Activated CD4-positive, alpha-beta T cell treated with anti-CD3 and anti-CD28 coated beads for 24 hours (primary cell): ENCODE measurements around the gene CMTM8.
A peak's percentile ranks its signal among the peaks of the same experiment; 100 is the strongest.
"Not testable (repeated sequence)": the region's sequence is repeated elsewhere in the genome, so short reads cannot be mapped to it uniquely, and the experiment has no call there.

Experiments used
- DNase-seq, 2 donors: peaks; one replicate each; pipeline ENCODE4 v3.0.0-alpha.2; 2020; ENCODE audit warnings: low read depth in 2 of 2

The CMTM8 gene

DNA sequence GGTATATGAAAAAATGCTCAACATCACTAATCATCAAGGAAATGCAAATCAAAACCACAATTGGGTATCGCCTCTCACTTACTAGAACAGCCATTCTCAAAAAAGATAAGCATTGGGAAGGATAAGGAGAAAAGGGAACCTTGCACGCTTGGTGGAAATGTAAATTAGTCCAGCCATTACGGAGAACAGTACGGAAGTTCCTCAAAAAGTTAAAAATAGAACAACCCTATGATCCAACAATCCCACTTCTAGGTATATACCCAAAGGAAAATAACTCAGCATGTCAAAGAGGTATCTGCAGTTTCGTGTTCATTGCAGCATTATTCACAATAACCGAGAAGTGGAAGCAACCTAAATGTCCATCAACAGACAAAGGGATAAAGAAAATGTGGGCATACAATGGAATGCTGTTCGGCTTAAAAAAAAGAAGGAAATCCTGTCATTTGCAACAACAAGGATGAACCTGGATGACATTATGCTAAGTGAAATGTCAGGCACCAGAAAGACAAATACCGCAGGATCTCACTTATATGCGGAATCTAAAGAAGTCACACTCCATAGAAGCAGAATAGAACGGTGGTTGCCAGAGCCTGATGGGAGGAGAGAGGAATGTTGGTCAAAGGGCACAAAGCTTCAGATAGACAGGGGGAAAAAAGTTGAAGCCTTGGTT, 141.5 kb downstream of the CMTM8 start:
- DNase-seq, result no peak

DNA sequence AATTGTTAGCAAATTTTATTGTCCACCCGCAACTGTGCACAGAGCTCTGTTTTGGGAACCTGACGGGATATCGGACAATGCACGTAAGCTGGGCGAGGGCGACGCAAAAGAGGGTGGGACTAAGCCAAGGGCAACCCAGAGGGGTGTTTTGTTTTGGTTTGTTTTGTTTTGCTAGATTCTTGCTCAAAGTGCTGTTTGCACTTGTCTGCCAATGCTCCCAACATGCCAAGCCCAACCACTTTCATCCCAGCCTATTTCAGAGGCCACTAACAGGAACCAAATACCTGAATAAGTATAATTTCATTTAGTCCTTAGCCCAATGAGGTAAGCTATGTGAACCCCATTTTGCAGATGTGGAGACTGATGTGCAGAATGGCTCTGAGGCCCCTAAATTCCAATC, 143.4 kb downstream of the CMTM8 start:
- DNase-seq, result no peak

DNA sequence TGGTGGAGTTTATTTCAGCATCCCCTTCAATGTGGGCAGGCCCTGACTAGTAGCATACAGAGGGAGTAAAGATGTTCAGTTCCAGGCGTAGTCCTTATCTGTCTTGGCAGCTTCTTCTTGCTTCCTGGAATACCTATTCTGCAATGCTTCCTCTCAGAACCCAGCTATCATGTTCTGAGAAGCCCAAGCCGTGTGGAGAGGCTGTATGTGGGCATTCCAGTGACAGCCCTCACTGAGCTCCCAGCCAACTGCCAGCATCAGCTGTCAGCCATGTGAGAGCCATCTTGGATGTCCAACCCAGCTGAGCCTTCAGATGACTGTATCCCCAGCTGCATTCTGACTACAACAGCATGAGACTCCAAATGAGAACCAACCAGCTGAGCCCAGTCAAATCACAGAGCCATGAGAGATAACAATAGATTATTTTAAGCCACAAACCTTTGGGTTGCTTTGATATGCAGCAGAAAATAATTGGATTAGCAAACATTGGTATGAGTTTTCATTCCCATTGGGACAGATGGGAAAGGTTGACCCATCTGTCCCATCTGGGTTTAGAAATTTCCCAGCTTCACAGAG, 144.7 kb downstream of the CMTM8 start:
- DNase-seq, result no peak

DNA sequence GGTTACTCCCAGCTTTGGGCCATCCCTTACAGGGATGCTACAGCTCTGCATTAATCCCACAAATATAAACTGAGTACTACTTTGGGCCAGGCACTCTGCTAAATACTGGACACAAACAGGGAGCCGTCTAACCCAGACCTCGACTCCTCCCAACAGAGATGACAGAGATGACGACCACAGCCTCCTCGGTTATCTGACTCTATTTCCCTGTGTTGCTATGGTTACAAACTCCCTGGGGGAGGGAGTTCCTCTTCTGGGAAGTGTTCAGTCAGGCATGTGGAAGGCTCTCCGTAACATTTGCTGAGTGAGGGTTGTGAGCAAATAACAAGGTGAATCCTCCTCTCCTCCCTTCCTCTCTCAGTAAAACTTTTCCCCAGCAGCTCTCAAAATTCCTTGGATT, 146.5 kb downstream of the CMTM8 start:
- DNase-seq, result no peak

DNA sequence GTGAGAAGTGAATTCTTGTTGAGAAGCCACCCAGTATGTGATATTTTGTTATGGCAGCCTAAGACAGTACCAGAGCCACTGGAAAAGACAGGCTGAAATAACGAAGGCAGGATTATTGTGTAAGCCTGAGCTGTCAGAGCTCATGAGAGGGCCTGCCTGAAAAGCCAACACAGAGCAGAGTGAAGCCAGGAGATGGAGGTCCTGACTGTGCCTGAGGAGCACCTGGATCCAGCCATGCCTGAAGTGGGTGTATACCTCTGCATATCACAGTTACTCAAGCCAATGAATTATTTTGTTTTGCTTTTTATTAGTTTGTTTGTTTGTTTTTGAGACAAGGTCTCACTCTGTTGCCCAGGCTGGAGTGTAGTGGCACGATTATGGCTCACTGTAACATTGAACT, 149.0 kb downstream of the CMTM8 start:
- no peak for DNase-seq

DNA sequence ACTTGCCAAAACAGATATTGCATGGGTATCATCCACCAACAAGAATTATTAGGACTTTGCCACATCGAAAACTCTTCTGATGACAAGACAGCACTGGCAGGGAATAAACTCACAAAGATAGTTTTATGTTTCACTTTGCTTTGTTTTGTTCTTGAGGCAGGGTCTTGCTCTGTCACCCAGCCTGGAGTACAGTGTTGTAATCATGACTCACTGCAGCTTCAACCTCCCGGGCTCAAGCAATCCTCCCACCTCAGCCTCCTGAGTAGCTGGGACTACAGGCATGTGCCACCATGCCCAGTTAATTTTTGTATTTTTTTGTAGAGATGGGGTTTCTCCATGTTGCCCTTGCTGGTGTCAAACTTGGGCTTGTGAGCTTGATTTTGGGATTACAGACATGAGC, 151.1 kb downstream of the CMTM8 start:
- not testable (repeated sequence) for DNase-seq

DNA sequence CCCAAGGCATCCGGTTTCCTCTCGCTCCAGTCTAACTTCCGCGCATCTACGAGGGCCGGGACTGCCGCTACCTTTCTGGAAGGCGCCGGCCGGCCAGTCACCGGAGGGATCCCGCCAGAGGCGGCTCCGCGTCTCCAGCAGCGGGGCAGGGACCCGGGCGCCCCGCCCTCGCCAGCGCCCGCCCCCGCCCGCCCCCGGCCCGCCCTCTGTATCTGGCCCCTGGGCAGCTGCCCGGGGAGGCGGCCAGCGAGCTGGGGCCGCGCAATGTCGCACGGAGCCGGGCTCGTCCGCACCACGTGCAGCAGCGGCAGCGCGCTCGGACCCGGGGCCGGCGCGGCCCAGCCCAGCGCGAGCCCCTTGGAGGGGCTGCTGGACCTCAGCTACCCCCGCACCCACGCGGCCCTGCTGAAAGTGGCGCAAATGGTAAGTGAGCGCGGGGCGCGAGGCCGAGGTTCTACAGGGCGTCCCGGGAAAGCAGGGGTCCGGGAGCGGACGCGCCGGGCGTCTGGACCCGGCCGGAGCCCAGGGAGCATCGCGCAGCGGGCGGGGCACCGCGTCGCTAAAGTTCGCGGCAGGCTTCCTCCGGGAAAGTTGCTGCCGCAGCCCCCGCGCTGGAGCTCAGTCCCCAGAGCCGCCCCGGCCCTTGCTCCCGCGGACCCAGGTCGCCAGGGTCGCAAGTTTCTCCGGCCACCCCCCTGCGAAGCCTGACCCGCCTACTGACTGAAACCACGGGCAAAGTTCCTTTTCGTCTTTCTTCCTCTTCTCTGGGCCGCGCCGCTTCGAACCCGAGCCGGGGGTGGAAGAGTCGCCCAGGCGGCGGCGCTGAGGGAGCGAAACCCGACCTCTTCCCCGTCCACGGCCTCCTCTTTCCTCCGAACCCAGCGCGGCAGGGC, 153.4 kb downstream of the CMTM8 start, which contains the start of gene CMTM7:
TSS of gene CMTM7 (plus strand) at position 211 of the 893 bp plus-strand sequence. CDS start at position 265, 54 bp downstream.
- DNase-seq, result peak in 1 of 2 donors; percentile 54

DNA sequence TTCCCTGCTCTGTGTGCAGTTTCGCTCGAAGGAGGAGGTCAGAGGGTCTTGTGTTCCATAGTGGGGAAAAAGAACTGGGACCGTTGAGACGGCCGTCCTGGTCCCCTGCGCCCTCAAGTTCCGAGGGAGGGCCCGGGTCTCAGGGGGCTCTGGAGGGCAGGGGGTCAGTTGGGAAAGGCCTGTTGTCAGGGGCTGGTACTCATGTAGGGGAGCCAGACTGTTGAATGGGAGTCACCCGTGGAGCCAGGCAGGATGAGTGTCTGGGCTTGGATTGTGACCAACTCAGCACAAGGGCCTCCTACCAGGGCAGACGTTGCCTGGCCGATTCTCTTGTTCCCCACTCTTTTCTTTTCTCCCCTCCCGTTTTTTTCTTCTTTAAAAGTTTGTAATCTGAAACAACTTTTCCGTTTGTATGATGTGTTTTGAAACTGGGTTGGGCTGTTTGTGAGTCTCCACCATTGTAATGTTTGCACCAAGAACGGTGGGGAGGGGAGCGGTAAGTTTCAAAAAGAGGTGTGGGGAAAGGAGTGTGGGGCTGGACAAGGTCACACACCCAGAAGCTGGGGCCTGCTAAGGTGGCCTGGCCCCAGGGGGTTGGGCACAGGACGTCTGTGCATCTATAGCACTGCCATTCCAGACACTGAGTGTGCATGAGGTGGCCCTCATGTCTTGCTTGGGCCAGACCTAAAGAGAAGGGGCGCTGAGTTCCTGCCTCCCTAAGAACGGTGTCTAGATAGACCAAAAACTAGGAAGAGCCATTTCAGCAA, 154.2 kb downstream of the CMTM8 start:
- DNase-seq, result no peak

DNA sequence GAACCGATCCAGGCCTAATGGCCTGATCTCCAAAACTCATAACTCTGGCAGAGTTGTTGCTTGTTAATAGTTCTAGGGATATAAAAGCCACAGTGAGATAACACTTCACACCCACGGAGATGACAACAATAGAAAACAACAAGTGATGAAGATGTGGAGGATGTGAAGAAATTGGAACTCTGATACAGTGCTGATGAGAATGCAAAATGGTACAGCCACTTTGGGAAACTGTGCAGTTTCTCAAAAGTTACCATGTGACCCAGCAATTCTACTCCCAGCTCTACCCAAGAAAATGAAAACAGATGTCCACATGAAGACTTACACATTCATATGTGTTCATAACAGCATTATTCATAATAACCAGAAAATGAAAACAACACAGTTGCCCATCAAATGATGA, 157.0 kb downstream of the CMTM8 start:
- DNase-seq, result no peak

DNA sequence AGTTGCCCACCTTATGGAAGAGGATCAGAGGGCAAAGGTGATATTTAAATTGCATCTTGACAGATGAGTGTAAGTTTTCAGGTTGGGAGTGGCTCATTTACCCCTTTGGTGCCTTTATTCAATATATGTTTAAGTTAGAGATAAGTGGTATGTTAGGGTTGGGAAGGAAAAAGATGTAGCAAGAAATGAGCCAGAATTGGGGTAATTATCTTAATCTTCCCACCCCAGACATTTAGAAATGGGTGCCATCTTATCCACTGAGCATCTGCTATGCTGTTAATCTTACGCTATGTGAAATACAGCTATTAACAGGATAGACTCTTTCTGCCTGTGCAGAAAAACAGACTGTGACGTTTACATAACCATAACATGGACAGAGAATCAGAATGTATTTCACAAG, 159.5 kb downstream of the CMTM8 start:
- DNase-seq, result no peak

DNA sequence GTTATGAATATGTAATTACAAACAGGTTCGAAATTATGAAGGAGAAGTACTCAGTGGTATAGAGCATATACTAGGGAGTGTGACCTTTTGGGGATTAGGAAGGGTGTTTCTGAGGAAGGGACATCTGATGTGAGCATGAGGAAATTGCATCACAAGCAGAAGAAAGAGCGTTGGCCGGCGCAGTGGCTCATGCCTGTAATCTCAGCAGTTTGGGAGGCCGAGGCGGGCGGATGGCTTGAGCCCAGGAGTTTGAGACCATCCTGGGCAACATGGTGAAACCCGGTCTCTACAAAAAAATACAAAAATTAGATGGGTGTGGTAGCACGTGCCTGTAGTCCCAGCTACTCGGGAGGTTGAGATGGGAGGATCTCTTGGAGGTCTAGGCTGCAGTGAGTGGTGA, 160.1 kb downstream of the CMTM8 start:
- no peak for DNase-seq

DNA sequence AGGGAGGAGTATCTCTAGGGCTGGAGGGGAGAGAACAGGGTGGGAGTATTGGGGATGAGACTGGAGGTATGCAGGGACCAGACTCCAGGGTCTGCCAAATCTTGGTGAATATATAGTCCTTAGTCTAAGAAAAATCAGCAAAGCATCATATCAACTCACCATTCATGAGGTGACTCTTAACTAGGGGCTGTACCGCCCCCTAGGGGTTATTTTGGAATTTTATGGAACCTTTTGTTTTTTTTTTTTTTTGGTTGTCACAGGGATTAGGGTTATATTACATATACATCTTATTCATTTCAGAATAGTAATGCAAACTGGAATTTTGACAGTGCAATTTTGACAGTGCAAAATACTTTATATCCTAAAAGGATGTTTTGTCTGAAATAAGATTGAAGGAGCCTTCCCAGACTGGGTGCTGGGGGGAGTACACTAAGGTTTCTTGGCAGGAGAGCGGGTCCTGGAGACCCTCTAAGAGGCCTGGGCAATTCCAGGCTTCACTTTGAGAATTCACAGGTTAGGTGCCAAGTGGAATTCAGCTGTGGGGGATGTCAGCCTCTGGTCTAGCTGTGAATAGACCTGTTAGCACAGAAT, 160.6 kb downstream of the CMTM8 start:
- DNase-seq, result peak in 1 of 2 donors; percentile 41

DNA sequence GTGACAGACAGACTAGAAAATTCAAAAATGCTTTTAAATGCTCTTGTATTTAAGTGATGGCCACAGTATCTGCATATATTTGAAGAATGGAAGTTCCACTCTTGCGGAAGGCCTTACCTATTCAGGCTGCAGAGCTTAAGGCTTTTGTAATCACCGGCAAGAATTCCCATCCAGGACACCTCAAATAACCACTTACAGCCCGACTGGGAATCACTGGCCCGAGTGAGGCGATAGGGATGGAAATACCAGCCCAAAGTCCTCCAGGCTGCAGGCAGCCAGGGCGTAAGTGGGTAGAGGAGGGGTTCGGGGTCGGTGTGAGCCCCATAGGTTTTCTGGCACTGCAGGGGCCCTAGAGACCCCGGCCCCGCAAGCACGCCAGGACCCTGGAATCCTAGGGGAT, 162.6 kb downstream of the CMTM8 start:
- no peak for DNase-seq

DNA sequence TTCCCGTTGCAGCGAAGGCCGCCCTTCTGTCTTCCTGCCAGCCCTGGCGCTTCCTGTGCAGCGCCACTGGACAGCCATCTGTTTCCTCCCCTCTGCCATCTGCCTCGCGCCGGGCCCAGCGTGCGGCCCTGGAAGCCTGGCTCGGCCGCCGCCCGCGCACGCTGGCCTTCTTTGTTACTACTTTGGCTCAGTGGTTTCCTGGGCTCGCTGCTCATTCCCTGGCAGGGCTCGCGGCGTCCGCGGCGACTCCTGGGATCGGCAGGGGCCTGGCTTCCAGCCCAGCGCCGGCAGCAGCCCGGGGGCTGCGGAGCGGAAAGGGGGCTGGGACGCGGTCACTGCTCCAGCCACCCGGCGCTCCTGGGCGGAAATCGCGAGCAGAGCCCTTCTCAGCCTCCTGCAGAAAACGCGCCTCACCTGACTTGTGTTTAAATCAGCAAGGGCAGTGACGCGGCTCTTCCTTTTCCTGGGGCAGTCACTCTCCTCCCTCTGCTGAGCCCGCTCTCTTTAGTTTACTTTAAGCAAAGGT, 163.1 kb downstream of the CMTM8 start:
- no peak for DNase-seq

DNA sequence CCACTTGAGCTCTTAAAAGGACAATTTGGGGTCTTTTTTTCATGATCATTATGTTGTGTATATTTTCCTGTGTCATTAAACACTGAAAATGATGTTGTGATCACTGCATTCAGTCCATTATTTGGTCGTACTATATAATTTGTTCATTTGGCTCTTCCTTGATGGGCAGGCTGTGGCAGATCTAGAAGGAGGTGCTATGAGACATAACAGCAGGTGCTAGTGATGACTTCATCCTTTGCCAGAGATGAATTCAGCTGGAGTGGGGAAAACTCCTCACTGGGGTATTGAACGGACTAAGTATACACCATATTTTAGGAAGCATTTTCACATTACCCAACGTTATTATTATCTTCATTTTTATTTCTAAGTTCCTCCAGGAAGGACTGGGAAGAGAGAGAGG, 165.2 kb downstream of the CMTM8 start:
- DNase-seq, result no peak

DNA sequence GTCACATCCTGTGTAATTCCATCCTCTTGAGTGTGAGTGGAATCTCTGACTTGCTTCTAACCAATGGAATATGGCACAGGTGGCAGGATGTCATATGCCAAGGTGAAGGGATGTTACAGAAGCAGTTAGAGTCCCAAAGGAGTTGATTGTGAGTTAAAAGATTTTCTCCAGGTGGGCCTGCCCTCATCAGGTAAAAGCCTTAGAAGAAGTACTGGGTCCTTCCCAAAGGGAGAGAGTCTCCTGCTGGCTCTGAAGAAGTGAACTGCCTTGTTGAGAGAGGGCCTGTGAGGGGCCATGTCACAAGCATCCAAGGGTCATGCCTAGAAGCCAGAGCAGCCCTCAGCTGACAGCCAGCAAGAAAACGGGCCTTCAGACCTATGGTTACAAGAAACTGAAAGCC, 166.2 kb downstream of the CMTM8 start:
- DNase-seq, result no peak

DNA sequence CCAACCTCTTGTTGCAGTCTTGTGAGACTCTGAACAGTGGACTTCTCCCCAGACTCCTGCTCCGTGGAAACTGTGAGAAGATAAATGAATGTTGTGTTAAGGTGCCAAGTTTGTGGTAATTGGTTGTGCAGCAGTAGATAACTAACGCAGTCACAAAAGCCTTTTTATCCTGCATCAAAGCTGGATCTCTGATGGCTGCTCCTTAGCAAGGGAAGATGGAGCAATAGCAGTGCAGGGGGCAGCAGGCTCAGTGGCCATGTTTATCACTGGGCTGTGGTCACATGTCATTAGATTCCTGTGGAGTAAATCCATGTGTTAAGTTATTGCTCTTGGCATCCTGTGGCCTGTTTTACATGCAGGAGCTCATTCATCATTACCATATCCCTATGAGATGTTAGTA, 166.7 kb downstream of the CMTM8 start:
- DNase-seq, result no peak

DNA sequence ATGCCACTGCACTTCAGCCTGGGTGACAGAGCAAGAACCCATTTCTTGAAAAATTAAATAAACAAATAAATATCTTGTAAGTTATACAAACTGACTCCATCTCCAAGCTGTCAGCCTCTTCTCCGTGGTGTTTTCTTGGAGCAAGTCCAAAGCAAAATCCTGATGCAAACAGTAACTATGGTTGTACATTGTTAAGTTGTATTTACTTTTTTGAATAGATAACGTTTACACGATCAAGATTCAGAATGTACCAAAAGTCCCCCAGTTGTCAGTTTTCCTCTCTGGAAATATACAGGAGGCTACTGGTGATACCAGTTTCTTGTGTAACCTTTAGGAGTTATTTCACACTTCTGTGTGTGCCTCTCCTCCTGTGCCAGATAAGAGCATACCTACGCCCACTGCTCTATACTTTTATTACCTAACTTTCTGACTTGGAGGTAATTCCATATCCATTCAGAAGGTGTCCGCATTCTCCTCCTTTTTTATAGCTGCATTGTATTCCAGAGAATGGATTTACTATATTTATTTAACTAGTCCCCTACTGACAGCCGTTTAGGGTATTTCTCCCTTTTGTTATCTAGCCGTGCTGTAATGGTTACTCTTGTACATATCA, 167.3 kb downstream of the CMTM8 start:
- no peak for DNase-seq

DNA sequence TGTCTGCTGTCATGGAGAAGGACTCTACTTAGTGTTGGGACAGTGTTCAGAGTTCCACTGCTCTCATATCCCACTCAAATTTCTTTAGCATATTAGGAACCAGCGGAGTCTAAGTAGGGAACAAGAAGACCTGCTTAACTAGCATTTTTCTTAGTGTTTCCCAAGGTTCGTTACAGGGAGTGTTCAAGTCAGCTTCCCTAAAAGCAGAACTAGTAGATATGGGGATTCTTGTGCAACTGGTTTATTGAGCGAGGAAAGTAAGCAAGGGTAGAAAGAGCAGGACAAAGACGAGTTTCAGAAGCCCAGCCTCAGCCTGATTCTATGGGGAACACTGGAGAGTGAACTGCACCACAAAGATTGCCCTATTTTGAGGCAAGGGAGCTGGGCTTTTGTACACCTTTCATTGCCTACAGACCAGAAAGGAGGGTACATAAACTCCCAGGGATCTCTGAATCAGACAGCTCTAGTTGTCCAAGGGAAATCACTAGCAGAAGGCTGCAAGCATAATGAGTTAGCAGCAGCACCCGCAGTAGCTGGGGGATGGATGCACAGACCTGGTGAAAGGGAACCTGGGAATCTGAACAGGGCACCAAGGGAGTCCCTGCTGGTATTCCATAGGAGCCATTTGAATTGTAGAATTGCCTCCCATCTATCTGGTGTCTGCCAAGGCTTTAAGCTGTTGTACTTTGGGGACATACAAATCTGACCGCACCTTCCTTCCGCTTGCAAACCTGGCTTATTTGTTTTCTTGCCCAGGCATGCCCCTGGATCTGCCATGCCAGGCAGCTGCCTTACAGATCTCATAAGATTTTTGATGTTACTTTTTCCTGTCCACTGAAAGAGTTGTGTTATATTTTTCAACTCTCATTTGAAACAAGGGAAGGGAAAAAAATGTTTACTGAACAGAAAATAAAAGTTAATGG, 168.3 kb downstream of the CMTM8 start:
- DNase-seq, result no peak
